ENCODE results near the gene CELF2.

Gene CELF2

DNA sequence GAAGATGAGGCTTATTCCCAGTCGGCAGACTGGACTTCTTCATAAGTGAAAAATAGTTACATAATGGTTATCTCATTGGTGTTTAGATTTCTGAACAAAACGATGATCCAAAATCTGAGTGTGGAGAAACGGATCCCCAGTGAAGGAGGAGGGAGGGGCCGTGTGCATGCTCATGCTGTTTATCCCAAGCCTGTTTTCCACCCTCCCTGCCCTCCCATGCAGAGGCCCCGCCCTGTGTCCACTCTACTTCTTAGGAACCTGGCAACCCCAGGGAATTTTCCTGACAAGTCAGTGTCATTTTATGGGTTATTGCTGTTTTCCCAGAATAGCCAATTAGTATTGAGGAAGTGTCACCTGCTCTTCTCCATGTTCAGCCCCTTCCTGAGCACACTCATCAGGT lies 174.0 kb downstream of the CELF2 start:
- Histone ChIP-seq H3K36me3 (ENCODE audit: control insufficient read depth, insufficient read depth, low read length) (no peaks in the 10 kb centered on the region), H3K4me1 (ENCODE audit: control insufficient read depth, insufficient read depth, low read length) (peaks cover 9% of the 10 kb centered on the region; the same call in 1 of the 2 replicates), H3K27ac (ENCODE audit: low read depth, low read length) (no peak overlapping the region)

DNA sequence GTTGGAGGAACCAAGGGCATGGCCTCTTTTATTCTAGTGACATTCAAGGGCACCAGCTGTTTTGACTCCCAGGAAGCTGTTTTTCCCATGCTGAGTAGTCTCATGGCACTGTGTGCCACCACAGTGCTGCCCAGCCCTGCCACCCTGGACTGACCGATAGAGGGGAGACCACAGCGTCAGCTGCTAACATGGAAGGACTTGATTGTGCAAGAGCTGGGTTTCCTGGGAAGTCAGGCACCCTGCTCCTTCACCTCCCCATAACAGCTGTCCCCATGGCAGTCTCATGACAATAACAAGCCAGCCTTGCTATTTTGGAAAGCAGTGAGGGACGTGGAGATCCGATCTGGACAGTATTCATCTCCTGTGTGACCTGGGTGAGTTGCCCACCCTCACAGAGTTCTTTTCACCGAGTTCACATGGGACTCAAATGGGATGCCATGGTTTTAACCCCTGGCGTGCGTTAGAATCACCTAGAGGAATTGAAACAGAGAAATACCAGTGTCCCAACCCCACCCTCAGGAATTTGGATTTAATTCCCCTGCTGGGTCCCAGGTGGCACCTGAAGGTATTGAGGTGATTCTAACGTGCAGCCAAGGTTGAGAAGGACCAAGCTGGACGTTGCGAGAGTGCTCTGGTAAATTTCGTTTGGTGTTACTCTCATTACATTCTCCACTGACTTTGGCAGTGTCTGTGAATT lies 174.8 kb downstream of the CELF2 start:
- no peaks in the 10 kb centered on the region for H3K36me3 ChIP-seq (ENCODE audit: control insufficient read depth, insufficient read depth, low read length)
- no peak overlapping the region for H3K4me3 ChIP-seq (ENCODE audit: low read depth, low read length)
- no peaks in the 10 kb centered on the region for H3K27me3 ChIP-seq (ENCODE audit: control insufficient read depth, insufficient read depth, low read length)
- peaks cover 14% of the 10 kb centered on the region for H3K4me1 ChIP-seq (ENCODE audit: control insufficient read depth, insufficient read depth, low read length)
- no peaks in the 10 kb centered on the region for H3K9me3 ChIP-seq (ENCODE audit: control insufficient read depth, insufficient read depth, low read depth, low read length)
- no peak overlapping the region for H3K27ac ChIP-seq (ENCODE audit: low read depth, low read length)
- H3K9ac ChIP-seq (ENCODE audit: low read length): no peak overlapping the region

More for the DNA sequence above, 174.0 kb downstream of the CELF2 start:
- H3K27me3 ChIP-seq (ENCODE audit: control insufficient read depth, insufficient read depth, low read length): no peaks in the 10 kb centered on the region
- H3K9me3 ChIP-seq (ENCODE audit: control insufficient read depth, insufficient read depth, low read depth, low read length): no peaks in the 10 kb centered on the region
- no peak overlapping the region for H3K4me3 ChIP-seq (ENCODE audit: low read depth, low read length)
- no peak overlapping the region for H3K9ac ChIP-seq (ENCODE audit: low read length)

DNA sequence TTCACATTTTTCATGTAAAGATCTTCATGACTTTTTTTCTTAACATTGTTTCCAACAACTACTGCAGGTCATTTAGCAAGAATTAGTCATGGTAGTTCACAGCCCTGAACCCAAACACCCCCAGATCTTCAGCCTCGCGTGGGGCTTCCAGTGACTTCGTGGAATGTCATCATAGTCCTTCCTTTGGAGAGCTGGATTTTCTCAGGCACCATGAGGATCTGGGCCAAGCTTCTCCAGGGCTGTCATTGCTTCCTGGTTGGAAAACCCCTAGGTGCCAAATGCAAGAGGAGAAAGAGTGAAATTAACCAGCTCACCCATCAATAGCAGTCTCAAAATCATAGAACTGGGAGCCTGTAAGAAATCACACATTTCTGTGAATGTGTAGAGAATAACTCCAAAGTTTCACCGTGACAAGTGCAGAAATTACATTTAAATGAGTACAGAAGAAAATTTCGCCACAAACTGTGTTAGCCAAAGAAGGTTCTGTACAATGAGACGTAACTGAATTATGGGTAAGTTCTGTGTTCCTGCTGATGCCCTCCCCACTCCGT lies 175.4 kb downstream of the CELF2 start:
- Histone ChIP-seq H3K27ac (ENCODE audit: low read depth, low read length) (no peak overlapping the region), H3K9ac (ENCODE audit: low read length) (no peak overlapping the region), H3K9me3 (ENCODE audit: control insufficient read depth, insufficient read depth, low read depth, low read length) (no peaks in the 10 kb centered on the region), H3K4me3 (ENCODE audit: low read depth, low read length) (no peak overlapping the region), H3K4me1 (ENCODE audit: control insufficient read depth, insufficient read depth, low read length) (peaks cover 20% of the 10 kb centered on the region), H3K36me3 (ENCODE audit: control insufficient read depth, insufficient read depth, low read length) (no peaks in the 10 kb centered on the region), H3K27me3 (ENCODE audit: control insufficient read depth, insufficient read depth, low read length) (no peaks in the 10 kb centered on the region)

DNA sequence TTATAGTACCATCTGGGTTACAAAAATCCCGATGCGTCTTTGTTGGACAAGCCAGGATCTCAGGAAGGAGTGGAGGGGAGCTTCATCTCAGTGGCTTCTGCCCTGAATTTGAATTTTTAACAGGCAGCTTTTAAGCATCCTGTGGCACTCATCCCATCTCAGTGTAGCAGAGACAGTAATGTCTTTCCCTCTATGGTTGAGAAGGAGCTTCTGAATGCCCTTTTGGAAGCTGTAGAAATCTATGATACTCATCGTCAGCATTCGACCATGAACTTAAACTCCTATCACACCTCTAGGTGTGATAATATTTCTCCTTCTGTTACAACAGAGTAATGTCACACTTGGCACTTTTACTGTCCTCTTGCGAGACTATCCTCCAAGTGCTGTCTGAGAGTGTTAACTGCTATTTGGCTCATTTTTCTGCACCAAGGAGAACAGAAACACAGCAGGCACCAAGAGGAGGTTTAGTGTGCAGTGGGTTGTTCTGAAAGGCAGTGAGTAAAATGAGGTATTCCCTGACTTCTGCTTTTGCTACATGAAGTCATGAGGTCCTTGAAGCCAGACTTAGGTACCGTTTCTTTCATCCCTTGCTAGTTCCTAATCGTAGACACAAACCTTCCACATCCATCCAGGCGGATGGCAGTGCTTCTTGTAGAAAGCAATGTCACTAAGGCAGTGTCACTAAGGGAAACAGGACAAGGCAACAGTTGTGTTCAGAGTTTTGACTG lies 177.4 kb downstream of the CELF2 start:
- Histone ChIP-seq H3K4me3 (ENCODE audit: low read depth, low read length) (no peak overlapping the region), H3K9ac (ENCODE audit: low read length) (no peak overlapping the region), H3K27ac (ENCODE audit: low read depth, low read length) (no peak overlapping the region), H3K4me1 (ENCODE audit: control insufficient read depth, insufficient read depth, low read length) (peaks cover 17% of the 10 kb centered on the region), H3K9me3 (ENCODE audit: control insufficient read depth, insufficient read depth, low read depth, low read length) (no peaks in the 10 kb centered on the region), H3K36me3 (ENCODE audit: control insufficient read depth, insufficient read depth, low read length) (no peaks in the 10 kb centered on the region), H3K27me3 (ENCODE audit: control insufficient read depth, insufficient read depth, low read length) (no peaks in the 10 kb centered on the region)

DNA sequence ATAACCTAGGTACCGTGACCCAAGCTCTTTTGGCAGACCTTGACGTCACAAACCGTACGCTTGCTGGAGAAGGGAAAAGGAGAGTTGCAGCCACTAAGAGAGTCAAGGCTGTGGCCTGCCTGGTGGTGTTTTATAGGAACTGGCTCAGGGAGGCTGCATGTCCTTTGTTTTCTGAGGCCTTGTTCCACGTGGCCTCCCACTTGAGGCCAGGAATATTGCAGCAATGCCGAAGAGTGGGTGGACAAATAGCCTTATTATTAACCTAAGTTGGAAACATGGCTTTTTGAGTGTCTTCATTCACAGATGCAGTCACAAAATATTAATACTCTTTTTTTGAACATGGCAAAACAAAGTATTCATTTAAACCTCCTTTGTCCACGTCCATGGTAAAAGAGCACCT lies 178.0 kb downstream of the CELF2 start:
- H3K4me3 ChIP-seq (ENCODE audit: low read depth, low read length): no peak overlapping the region
- H3K27me3 ChIP-seq (ENCODE audit: control insufficient read depth, insufficient read depth, low read length): no peaks in the 10 kb centered on the region
- H3K36me3 ChIP-seq (ENCODE audit: control insufficient read depth, insufficient read depth, low read length): no peaks in the 10 kb centered on the region
- no peak overlapping the region for H3K9ac ChIP-seq (ENCODE audit: low read length)
- peaks cover 17% of the 10 kb centered on the region for H3K4me1 ChIP-seq (ENCODE audit: control insufficient read depth, insufficient read depth, low read length)
- no peak overlapping the region for H3K27ac ChIP-seq (ENCODE audit: low read depth, low read length)
- no peaks in the 10 kb centered on the region for H3K9me3 ChIP-seq (ENCODE audit: control insufficient read depth, insufficient read depth, low read depth, low read length)

DNA sequence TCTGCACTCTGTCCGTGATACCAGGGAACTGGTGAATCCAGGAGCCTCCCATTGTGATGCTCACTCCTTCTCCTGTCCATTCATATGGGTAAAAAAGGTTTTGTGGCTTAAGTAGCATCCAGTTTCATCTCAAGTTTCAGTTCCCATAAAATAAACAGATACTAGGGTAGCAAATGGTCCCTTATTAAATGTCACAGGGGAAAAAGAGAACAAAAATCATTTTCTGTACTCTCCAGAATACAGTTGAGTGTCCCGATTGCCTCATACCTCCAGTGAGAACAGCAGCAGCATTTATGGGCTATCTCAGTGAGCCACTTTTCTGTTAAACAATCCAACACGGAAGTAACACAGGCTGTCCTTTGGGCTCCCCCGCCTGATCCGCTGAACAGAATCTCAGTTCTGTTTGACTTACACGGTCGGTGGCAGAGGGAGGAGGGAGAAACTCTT lies 179.6 kb downstream of the CELF2 start:
- peaks cover 17% of the 10 kb centered on the region for H3K4me1 ChIP-seq (ENCODE audit: control insufficient read depth, insufficient read depth, low read length)
- H3K27ac ChIP-seq (ENCODE audit: low read depth, low read length): no peak overlapping the region
- H3K27me3 ChIP-seq (ENCODE audit: control insufficient read depth, insufficient read depth, low read length): no peaks in the 10 kb centered on the region
- H3K36me3 ChIP-seq (ENCODE audit: control insufficient read depth, insufficient read depth, low read length): no peaks in the 10 kb centered on the region
- no peaks in the 10 kb centered on the region for H3K9me3 ChIP-seq (ENCODE audit: control insufficient read depth, insufficient read depth, low read depth, low read length)
- no peak overlapping the region for H3K4me3 ChIP-seq (ENCODE audit: low read depth, low read length)
- H3K9ac ChIP-seq (ENCODE audit: low read length): no peak overlapping the region

DNA sequence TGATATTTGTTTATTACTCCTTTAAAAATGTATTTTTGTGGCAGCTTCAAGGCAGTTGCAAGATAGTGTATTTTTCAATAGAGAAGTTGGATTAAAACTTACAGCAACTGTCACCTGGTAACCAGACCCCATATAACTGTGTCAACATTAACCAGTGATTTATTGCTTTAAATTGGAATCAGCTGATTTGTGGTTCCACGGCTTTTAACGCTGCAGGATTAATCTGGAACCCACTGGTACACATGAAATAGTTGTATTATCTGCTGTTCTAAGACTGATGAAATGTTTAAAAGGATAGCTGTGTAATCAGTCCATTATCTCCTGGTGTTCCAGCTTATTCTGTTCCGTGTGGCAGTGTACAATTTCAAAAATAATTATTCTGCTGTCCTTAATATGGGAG lies 180.2 kb downstream of the CELF2 start:
- Histone ChIP-seq H3K36me3 (ENCODE audit: control insufficient read depth, insufficient read depth, low read length) (no peaks in the 10 kb centered on the region), H3K27me3 (ENCODE audit: control insufficient read depth, insufficient read depth, low read length) (no peaks in the 10 kb centered on the region), H3K4me3 (ENCODE audit: low read depth, low read length) (no peak overlapping the region), H3K9me3 (ENCODE audit: control insufficient read depth, insufficient read depth, low read depth, low read length) (no peaks in the 10 kb centered on the region), H3K9ac (ENCODE audit: low read length) (no peak overlapping the region), H3K4me1 (ENCODE audit: control insufficient read depth, insufficient read depth, low read length) (peaks cover 11% of the 10 kb centered on the region; the same call in 1 of the 2 replicates), H3K27ac (ENCODE audit: low read depth, low read length) (no peak overlapping the region)

DNA sequence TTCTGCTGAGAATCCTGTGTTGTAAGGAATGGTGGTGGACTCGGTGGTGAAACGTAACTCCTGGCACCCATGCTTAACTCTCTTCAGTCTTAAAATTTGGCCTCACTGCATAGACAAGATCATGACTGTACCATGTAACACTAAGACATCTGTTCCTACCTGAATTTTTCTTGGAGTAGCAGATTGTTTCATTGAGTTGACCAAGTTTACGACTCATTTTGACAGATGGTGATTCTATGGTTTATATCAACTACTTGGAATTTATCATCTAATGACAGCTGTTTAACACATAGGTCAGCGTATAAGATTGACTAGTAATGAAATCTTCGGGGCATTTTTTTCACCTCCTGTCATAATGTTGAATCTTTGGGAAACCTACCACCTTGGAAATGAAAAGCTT lies 184.2 kb downstream of the CELF2 start:
- no peak overlapping the region for H3K4me3 ChIP-seq (ENCODE audit: low read depth, low read length)
- H3K4me1 ChIP-seq (ENCODE audit: control insufficient read depth, insufficient read depth, low read length): peaks cover 26% of the 10 kb centered on the region
- no peaks in the 10 kb centered on the region for H3K27me3 ChIP-seq (ENCODE audit: control insufficient read depth, insufficient read depth, low read length)
- no peaks in the 10 kb centered on the region for H3K36me3 ChIP-seq (ENCODE audit: control insufficient read depth, insufficient read depth, low read length)
- H3K27ac ChIP-seq (ENCODE audit: low read depth, low read length): no peak overlapping the region
- no peak overlapping the region for H3K9ac ChIP-seq (ENCODE audit: low read length)
- H3K9me3 ChIP-seq (ENCODE audit: control insufficient read depth, insufficient read depth, low read depth, low read length): no peaks in the 10 kb centered on the region

DNA sequence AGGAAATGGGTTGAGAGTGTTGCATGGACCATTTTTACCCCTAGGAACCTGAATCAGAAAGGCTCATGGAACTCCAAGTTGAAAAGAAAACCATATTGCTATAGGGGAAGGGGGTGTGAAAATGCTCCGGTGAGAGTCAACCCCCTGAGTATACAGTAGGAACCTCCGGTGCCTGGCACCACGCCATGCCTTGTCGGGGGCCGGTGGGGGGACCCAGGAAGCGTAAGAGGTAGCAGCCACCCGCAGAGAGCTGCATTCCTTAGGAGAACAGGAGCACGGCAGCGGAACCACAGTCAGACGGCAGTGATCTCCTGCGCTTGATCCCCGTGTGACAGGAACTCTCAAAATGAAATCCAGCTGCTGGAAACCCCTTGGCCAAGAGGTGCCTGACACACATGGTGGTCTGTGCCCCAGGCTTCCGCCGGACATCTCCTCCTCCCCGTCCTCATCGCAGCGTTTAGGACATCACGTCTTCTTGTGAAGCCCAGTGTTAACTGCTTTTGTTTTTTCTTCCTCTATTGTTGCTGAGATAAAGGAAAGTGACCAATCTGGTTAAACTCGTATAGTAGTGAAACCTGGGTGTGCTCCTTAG lies 186.8 kb downstream of the CELF2 start:
- Histone ChIP-seq H3K36me3 (ENCODE audit: control insufficient read depth, insufficient read depth, low read length) (no peaks in the 10 kb centered on the region), H3K4me1 (ENCODE audit: control insufficient read depth, insufficient read depth, low read length) (peaks cover 19% of the 10 kb centered on the region), H3K4me3 (ENCODE audit: low read depth, low read length) (no peak overlapping the region), H3K27ac (ENCODE audit: low read depth, low read length) (no peak overlapping the region), H3K9me3 (ENCODE audit: control insufficient read depth, insufficient read depth, low read depth, low read length) (no peaks in the 10 kb centered on the region), H3K27me3 (ENCODE audit: control insufficient read depth, insufficient read depth, low read length) (no peaks in the 10 kb centered on the region), H3K9ac (ENCODE audit: low read length) (no peak overlapping the region)

DNA sequence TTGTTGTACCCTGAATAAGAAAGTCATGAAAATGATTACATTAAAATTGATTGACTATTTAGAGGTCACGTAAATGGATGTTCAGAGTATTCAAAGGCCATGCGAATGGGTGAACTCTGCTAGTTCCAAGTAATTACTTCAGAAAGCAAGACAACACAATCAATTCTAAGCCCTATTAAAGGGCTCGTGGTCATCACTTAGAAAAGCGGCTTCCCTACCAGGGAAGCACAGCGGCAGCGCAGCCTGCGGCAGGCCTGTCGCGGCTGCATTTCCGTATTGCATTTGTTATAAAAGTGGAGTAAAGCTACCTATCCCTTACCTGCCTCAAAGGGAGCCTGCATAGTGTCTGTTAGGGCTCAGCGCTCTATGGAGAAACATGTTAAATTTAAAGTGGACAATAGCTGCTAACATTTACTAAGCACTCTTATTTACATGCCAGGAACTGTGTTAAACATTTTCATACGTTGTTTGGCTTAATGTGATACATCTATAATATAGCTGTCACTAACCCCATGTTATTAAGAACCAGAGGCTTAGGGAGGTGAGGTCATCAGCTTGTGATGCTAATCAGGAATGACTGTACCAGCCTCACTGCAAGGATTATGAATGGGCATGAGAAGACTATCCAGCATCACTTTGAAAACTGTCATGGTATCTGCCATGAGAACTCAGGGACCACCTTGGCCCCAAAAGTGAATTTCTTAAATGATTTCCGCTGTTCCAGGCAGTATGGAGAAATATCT lies 187.5 kb downstream of the CELF2 start:
- Histone ChIP-seq H3K36me3 (ENCODE audit: control insufficient read depth, insufficient read depth, low read length) (no peaks in the 10 kb centered on the region), H3K4me1 (ENCODE audit: control insufficient read depth, insufficient read depth, low read length) (peaks cover 19% of the 10 kb centered on the region), H3K27ac (ENCODE audit: low read depth, low read length) (no peak overlapping the region), H3K27me3 (ENCODE audit: control insufficient read depth, insufficient read depth, low read length) (no peaks in the 10 kb centered on the region), H3K9me3 (ENCODE audit: control insufficient read depth, insufficient read depth, low read depth, low read length) (no peaks in the 10 kb centered on the region), H3K4me3 (ENCODE audit: low read depth, low read length) (no peak overlapping the region), H3K9ac (ENCODE audit: low read length) (no peak overlapping the region)

Measured in HUES6 (cell line).